T-cell (primary cell): ENCODE measurements around the gene PXDN. TPM values are rescaled to one million over a fixed set of nuclear protein-coding genes. Genes with fewer than 3 reads are reported as not detected.

ENCODE experiments used
- ATAC-seq, 4 experiments: fragments of 200-7000 bp in 3 of 4; fragments of 150-1000 bp in 1 of 4; cut with Tn5 transposase; replicated peaks in 1 of 4; 1 replicate in 3 of 4; 2 replicates in 1 of 4; pipeline ENCODE4 v1.10.0; 2021; ENCODE audit warnings: moderate library complexity in 3 of 4, mild to moderate bottlenecking in 2 of 4, moderate number of reproducible peaks in 1 of 4
- CTCF ChIA-PET, 2 donors: fragments of 300-600 bp; sonication (Branson Sonifier 250); formaldehyde crosslinking; loops; one replicate each; lab custom pipeline; 2022; ENCODE audit warnings: antibody characterized with exemption in 2 of 2; lab: Charles Lee
- POLR2A ChIA-PET, 2 donors: fragments of 300-600 bp; sonication (Branson Sonifier 250); formaldehyde crosslinking; loops; one replicate each; lab custom pipeline; 2022; ENCODE audit warnings: antibody characterized with exemption in 2 of 2; lab: Charles Lee
- DNase-seq, 35 experiments: peaks; one replicate each; pipeline versions ENCODE4 v3.0.0 to v3.0.0-alpha.2; 2013 to 2023
- H3K27ac ChIP-seq: one replicate; pipeline ENCODE4 v1.5.1; 2013; ENCODE audit warnings: low read length
- H3K27me3 ChIP-seq, 2 experiments: replicated peaks in 1 of 2; 1 replicate in 1 of 2; 2 replicates in 1 of 2; pipeline versions ENCODE4 v1.6.1 to v1.7.0; 2013; ENCODE audit warnings: low read length in 1 of 2, mixed read lengths in 1 of 2; ENCODE audit not compliant: control insufficient read depth in 2 of 2, insufficient read depth in 2 of 2; ENCODE audit errors: extremely low read depth in 1 of 2
- H3K36me3 ChIP-seq, 2 donors: 1 replicate in 1 of 2; 2 replicates in 1 of 2; pipeline versions ENCODE4 v1.6.1 to v1.7.0; 2013; ENCODE audit warnings: low read length in 1 of 2; ENCODE audit not compliant: control insufficient read depth in 2 of 2, insufficient read depth in 1 of 2; ENCODE audit errors: extremely low read depth in 1 of 2
- H3K4me1 ChIP-seq, 2 experiments: 1 replicate in 1 of 2; 2 replicates in 1 of 2; pipeline versions ENCODE4 v1.6.1 to v1.7.0; 2013; ENCODE audit warnings: low read length in 2 of 2, mixed read lengths in 1 of 2; ENCODE audit not compliant: insufficient read depth in 2 of 2, control insufficient read depth in 1 of 2; ENCODE audit errors: extremely low read depth in 1 of 2
- H3K4me3 ChIP-seq, 2 donors: 1 replicate in 1 of 2; 2 replicates in 1 of 2; pipeline versions ENCODE4 v1.5.1 to v1.7.0; 2013; ENCODE audit warnings: mild to moderate bottlenecking in 2 of 2, low read length in 1 of 2, moderate library complexity in 1 of 2; ENCODE audit not compliant: control insufficient read depth in 1 of 2; ENCODE audit errors: extremely low read depth in 1 of 2
- H3K9me3 ChIP-seq: 2 replicates; pipeline ENCODE4 v1.7.0; 2013
- H3K27ac Mint-ChIP-seq, 2 donors: one replicate each; pipeline ENCODE4 v1.8.0; 2020 to 2021; ENCODE audit warnings: mild to moderate bottlenecking in 2 of 2, mixed read lengths in 2 of 2
- H3K27me3 Mint-ChIP-seq, 2 donors: one replicate each; pipeline ENCODE4 v1.8.0; 2021 to 2022; ENCODE audit warnings: mixed read lengths in 2 of 2
- H3K36me3 Mint-ChIP-seq: one replicate; pipeline ENCODE4 v1.8.0; 2021; ENCODE audit warnings: mixed read lengths
- H3K4me1 Mint-ChIP-seq, 3 donors: one replicate each; pipeline ENCODE4 v1.8.0; 2020 to 2022; ENCODE audit warnings: mixed read lengths in 3 of 3, mild to moderate bottlenecking in 1 of 3
- H3K4me3 Mint-ChIP-seq, 3 donors: one replicate each; pipeline ENCODE4 v1.8.0; 2020 to 2022; ENCODE audit warnings: mild to moderate bottlenecking in 3 of 3, mixed read lengths in 3 of 3, moderate library complexity in 3 of 3
- H3K9me3 Mint-ChIP-seq, 3 donors: one replicate each; pipeline ENCODE4 v1.8.0; 2020 to 2022; ENCODE audit warnings: mixed read lengths in 3 of 3
- WGBS: methylation state at CpG from one replicate; pipeline ENCODE4 v1.1.5; 2013; ENCODE audit warnings: missing lambda C conversion rate; ENCODE audit not compliant: insufficient coverage; 5-methylcytosine and 5-hydroxymethylcytosine counted together
- total RNA-seq, 35 experiments: library from RNA in 6 of 35; stranded (reverse) in 6 of 35; fragments of 120-200 nt in 1 of 35; gene quantifications; one replicate each; pipeline versions ENCODE4 v1.2.1 to v1.2.4 and lab custom pipeline; 2013 to 2026

Gene PXDN
- total RNA-seq, 5 donors from 2014 or later (not counting 1 experiment from before 2014, with no cell fraction given) = 0.21 to 5.4 (median 1.3) TPM

DNA sequence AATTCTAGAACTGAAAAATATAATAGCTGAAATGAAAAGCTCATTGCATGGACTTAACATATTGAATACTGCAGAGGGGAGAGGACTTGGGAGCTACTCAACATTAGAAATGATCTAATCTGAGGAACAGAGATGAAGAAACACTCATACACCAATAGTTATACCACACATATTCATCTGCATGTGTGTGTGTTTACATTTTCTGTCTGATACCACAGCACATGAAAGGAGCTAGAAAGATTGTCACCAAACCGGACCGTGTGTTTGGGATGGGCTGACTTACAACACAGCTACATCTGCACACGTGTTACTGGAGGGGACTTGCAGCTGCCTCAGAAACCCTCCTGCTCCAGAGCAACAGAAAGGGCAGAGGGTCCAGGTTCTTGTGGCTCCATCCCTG lies 47.8 kb downstream of the PXDN start:
- ATAC-seq = no peak
- Histone ChIP-seq H3K4me3 (no peak overlapping the region), H3K4me1 (no peaks in the 10 kb centered on the region), H3K9me3 (no peaks in the 10 kb centered on the region), H3K36me3 (no peaks in the 10 kb centered on the region), H3K27ac (no peak overlapping the region), H3K27me3 (peaks cover 0 to 5% of the 10 kb centered on the region in 2 experiments)
- H3K4me3 Mint-ChIP-seq = no peak overlapping the region
- DNase-seq = no peak
- H3K27me3 Mint-ChIP-seq = no peaks in the 10 kb centered on the region
- CTCF ChIA-PET = no interaction called here
- POLR2A ChIA-PET = no interaction called here
- no peak overlapping the region for H3K27ac Mint-ChIP-seq
- no peaks in the 10 kb centered on the region for H3K4me1 Mint-ChIP-seq
- H3K36me3 Mint-ChIP-seq = no peaks in the 10 kb centered on the region
- H3K9me3 Mint-ChIP-seq = peaks cover 4 to 12% (median 10%) of the 10 kb centered on the region in 3 donors
- no CpG with 5 or more reads among the region's 3 CpGs for WGBS

DNA sequence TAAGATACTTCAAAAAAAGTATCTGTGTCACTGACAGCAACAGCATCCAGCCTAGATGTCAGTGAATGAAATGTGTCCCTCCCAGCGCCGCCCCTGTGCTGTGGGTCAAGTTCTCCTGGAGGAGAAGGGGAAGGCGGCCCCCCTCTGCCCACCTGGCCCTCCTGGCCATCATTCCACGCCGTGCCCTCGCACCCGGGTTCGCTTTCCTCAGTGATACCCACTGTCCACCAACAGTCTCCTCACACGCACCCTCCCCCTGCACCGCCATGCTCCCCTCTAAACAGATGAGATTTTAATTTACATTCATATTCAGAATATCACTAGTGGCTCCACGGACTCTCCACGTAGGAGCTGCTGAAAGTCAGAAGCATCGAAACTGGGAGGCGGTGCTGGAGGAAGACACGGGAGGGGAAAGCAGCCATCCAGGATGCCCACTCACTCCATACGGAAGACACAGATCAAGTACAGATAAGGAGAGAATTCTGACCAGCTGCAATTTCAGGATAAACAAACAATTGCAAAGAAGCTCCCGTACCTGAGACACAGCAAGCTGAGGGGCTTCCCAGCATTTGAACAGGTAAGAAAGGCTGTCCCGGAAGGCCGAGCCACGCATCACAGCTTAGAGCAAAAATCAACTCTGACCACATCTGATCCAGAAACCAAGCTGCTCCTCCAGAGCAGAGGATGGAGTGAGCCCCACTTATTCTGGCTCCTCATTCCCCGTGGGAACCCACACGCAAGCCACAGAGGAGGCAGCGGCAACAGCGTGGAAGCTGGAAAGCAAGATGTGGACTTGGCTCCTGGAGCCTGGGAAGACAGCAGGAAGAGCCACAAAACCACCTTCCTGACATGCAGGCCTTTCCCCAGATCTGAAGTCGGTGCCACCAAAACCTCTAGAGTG lies 49.7 kb downstream of the PXDN start:
- POLR2A ChIA-PET = no interaction called here
- no peak for DNase-seq

DNA sequence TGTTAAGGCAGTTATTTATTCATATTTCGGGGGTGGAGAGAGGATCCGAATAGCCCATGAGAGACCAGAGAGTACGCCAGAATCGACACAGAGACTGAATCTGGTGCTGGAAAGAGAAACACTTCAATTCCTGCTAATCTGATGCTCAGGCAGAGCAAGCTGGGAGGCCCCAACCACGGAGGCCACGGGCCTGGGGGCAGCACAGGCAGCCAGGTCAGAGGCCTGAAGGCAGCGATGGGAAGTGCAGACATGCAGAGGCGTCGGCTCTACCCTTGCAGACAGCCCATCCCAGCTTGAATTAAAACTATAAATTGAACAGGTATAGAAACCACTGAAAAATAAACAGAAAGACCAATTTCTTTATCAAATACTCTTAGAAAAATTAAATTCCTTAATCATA lies 50.6 kb downstream of the PXDN start:
- ChIA-PET CTCF (no interaction called here), POLR2A (no interaction called here)
- no peak overlapping the region for H3K27ac Mint-ChIP-seq
- H3K9me3 Mint-ChIP-seq = peaks cover 4 to 12% (median 10%) of the 10 kb centered on the region in 3 donors
- no peak overlapping the region for H3K4me3 Mint-ChIP-seq
- H3K27me3 ChIP-seq = peaks cover 0 to 5% of the 10 kb centered on the region in 2 experiments
- no peaks in the 10 kb centered on the region for H3K9me3 ChIP-seq
- 64% methylated on average over 7 of the region's 9 CpGs for WGBS
- no peak overlapping the region for H3K27ac ChIP-seq
- H3K4me3 ChIP-seq = no peak overlapping the region
- H3K36me3 ChIP-seq = no peaks in the 10 kb centered on the region
- DNase-seq (no peak), ATAC-seq (no peak)
- peaks cover 0 to 2% of the 10 kb centered on the region in 2 donors for H3K27me3 Mint-ChIP-seq
- H3K4me1 Mint-ChIP-seq = no peaks in the 10 kb centered on the region
- no peaks in the 10 kb centered on the region for H3K4me1 ChIP-seq
- no peaks in the 10 kb centered on the region for H3K36me3 Mint-ChIP-seq

More for the DNA sequence above, 49.7 kb downstream of the PXDN start:
- H3K27me3 Mint-ChIP-seq = no peaks in the 10 kb centered on the region
- ATAC-seq = no peak
- H3K4me1 Mint-ChIP-seq = no peaks in the 10 kb centered on the region
- H3K4me3 Mint-ChIP-seq = no peak overlapping the region
- Histone ChIP-seq H3K27ac (no peak overlapping the region), H3K4me1 (no peaks in the 10 kb centered on the region), H3K4me3 (no peak overlapping the region), H3K36me3 (no peaks in the 10 kb centered on the region), H3K9me3 (no peaks in the 10 kb centered on the region), H3K27me3 (peaks cover 0 to 5% of the 10 kb centered on the region in 2 experiments)
- H3K27ac Mint-ChIP-seq = no peak overlapping the region
- H3K9me3 Mint-ChIP-seq = peaks cover 4 to 12% (median 10%) of the 10 kb centered on the region in 3 donors
- H3K36me3 Mint-ChIP-seq = no peaks in the 10 kb centered on the region
- CTCF ChIA-PET = no interaction called here
- WGBS = 92% methylated on average over 19 of the region's 25 CpGs

DNA sequence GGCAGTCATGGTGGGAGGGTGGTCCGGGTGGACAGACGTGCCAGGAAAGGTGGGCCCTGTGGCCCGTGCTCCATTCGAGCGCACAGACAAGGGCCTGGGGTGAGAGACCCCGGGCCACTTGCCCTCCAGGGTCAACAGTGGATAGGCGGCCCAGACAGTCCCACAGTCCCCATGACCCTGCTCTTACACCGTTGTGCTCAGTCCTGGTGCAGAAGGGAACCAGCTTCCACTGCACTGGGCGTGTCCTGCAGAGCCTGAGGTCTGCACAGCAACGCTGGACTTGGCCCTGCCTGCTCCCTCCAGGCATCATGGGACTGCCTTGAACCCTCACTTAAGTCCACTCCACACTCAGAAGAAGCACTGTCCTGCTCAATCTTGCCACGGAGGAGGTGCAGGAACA lies 52.0 kb downstream of the PXDN start:
- Mint-ChIP-seq H3K4me1 (no peaks in the 10 kb centered on the region), H3K4me3 (no peak overlapping the region), H3K27me3 (peaks cover 0 to 2% of the 10 kb centered on the region in 2 donors), H3K36me3 (no peaks in the 10 kb centered on the region), H3K27ac (no peak overlapping the region), H3K9me3 (peaks cover 4 to 12% (median 10%) of the 10 kb centered on the region in 3 donors)
- ChIA-PET CTCF (no interaction called here), POLR2A (no interaction called here)
- DNase-seq (no peak), ATAC-seq (peak in 1 of 4 experiments; percentile 19)
- no peaks in the 10 kb centered on the region for H3K9me3 ChIP-seq
- H3K4me1 ChIP-seq = no peaks in the 10 kb centered on the region
- no peak overlapping the region for H3K27ac ChIP-seq
- peaks cover 0 to 5% of the 10 kb centered on the region in 2 experiments for H3K27me3 ChIP-seq
- WGBS = 74% methylated on average over 11 of the region's 11 CpGs
- no peak overlapping the region for H3K4me3 ChIP-seq
- H3K36me3 ChIP-seq = no peaks in the 10 kb centered on the region

DNA sequence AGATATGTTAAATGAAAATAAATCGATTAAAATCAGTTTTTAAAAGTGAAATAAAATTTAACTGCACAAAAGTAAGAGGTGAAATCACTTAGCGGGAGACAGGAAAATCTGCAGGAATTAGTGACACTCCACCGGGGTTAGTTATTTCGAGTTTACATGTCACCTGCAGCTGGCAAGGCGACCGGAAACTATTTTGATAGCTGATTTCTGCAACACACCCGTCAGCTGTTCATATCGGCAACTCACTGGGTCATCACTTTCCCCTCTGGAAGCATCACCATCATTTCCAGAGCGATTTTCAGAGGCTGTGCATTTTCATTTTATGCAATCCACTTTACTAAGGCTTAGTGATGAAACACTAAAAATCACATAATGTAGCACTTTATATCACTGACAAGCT lies 52.9 kb downstream of the PXDN start:
- Histone ChIP-seq H3K4me3 (no peak overlapping the region), H3K9me3 (no peaks in the 10 kb centered on the region), H3K27me3 (peaks cover 0 to 5% of the 10 kb centered on the region in 2 experiments), H3K27ac (no peak overlapping the region), H3K4me1 (no peaks in the 10 kb centered on the region), H3K36me3 (no peaks in the 10 kb centered on the region)
- ChIA-PET CTCF (no interaction called here), POLR2A (interaction anchor here in 1 of 2 donors (0.6 kb wide), 2 partner anchors 8 to 198 kb away, joined by 3 read pairs; no protein-coding TSS in a partner anchor)
- Mint-ChIP-seq H3K27me3 (peaks cover 0 to 2% of the 10 kb centered on the region in 2 donors), H3K36me3 (no peaks in the 10 kb centered on the region), H3K27ac (no peak overlapping the region), H3K9me3 (peaks cover 3 to 4% (median 3%) of the 10 kb centered on the region in 3 donors), H3K4me3 (no peak overlapping the region), H3K4me1 (no peaks in the 10 kb centered on the region)
- ATAC-seq = no peak
- DNase-seq = no peak
- whole genome bisulfite sequencing = 83% methylated on average over 8 of the region's 9 CpGs

DNA sequence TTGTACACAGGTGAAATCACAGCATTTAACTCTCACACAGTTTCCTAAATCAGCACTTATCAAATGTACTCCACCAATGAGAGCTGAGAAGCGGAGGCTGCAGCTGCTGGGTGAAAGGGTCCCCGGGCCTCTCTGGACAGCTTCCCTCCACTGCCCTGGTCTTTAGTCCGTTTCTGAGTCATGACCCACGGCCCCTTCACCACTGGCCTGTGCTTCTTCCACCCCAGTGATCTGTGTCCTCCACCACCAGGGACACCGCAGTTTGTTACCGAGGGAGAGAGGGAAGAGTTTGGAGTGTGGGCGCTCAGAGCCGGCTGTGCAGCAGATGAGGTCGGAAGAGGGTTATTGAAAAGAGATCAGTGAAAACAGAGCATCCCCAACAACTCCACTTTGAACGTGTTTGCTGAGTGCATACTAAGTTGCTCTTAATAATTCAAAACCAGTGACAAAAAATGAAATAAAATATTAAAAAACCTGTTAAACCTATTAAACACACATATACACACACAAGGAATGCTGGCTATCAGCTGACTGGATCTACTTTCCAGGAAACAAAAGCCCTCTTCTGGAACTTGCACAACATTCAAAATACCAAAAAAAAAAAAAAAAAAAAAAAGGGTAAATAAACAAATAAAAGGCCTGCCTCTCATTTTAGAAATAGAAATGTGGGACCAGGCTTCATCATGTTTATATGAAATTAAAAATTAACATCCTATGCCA lies 54.1 kb downstream of the PXDN start:
- Mint-ChIP-seq H3K36me3 (no peaks in the 10 kb centered on the region), H3K4me1 (no peaks in the 10 kb centered on the region), H3K27ac (no peak overlapping the region), H3K4me3 (no peak overlapping the region), H3K9me3 (no peaks in the 10 kb centered on the region), H3K27me3 (peaks cover 0 to 2% of the 10 kb centered on the region in 2 donors)
- H3K27me3 ChIP-seq = peaks cover 0 to 15% of the 10 kb centered on the region in 2 experiments
- no peaks in the 10 kb centered on the region for H3K36me3 ChIP-seq
- no peak for DNase-seq
- ATAC-seq = no peak
- H3K9me3 ChIP-seq = no peaks in the 10 kb centered on the region
- no peaks in the 10 kb centered on the region for H3K4me1 ChIP-seq
- WGBS = no CpG with 5 or more reads among the region's 10 CpGs
- H3K4me3 ChIP-seq = no peak overlapping the region
- CTCF ChIA-PET = no interaction called here
- H3K27ac ChIP-seq = no peak overlapping the region
- POLR2A ChIA-PET = no interaction called here
